ENCODE measurements around the gene SLCO2A1.

SLCO2A1 gene

GRCh38 chr3:134033315-134033996, 3.7 kb upstream of the SLCO2A1 start:
- no peak for DNase-seq

- no peak for DNase-seq
These were observed 1.7 kb upstream of the SLCO2A1 start for GRCh38 chr3:134031348-134031915.

- no peak for DNase-seq
These were observed 938 bp upstream of the SLCO2A1 start for GRCh38 chr3:134030379-134031347.

- no peak for DNase-seq
These were observed 430 bp downstream of the SLCO2A1 start for GRCh38 chr3:134029256-134029733.

GRCh38 chr3:134028486-134029255, 1.1 kb downstream of the SLCO2A1 start:
- DNase-seq = no peak

- no peak for DNase-seq
These were observed 2.1 kb downstream of the SLCO2A1 start for GRCh38 chr3:134027631-134028030.

GRCh38 chr3:134020135-134020680, 9.5 kb downstream of the SLCO2A1 start:
- DNase-seq = no peak

- DNase-seq = no peak
These were observed 10.9 kb downstream of the SLCO2A1 start for GRCh38 chr3:134018850-134019249.

GRCh38 chr3:134018406-134018805, 11.3 kb downstream of the SLCO2A1 start:
- DNase-seq = no peak

GRCh38 chr3:134017490-134017889, 12.2 kb downstream of the SLCO2A1 start:
- no peak for DNase-seq

- no peak for DNase-seq
These were observed 15.5 kb downstream of the SLCO2A1 start for GRCh38 chr3:134014270-134014669.

- DNase-seq = no peak
These were observed 16.4 kb downstream of the SLCO2A1 start for GRCh38 chr3:134013280-134013679.

- DNase-seq = no peak
These were observed 20.3 kb downstream of the SLCO2A1 start for GRCh38 chr3:134009345-134010000.

GRCh38 chr3:134008630-134009156, 21.0 kb downstream of the SLCO2A1 start:
- no peak for DNase-seq

- DNase-seq = no peak
These were observed 21.9 kb downstream of the SLCO2A1 start for GRCh38 chr3:134007819-134008218.

- no peak for DNase-seq
These were observed 24.9 kb downstream of the SLCO2A1 start for GRCh38 chr3:134004841-134005240.

GRCh38 chr3:134003066-134003465, 26.7 kb downstream of the SLCO2A1 start:
- DNase-seq = no peak

GRCh38 chr3:134002306-134002705, 27.4 kb downstream of the SLCO2A1 start:
- DNase-seq = no peak

GRCh38 chr3:134001251-134001650, 28.5 kb downstream of the SLCO2A1 start:
- DNase-seq = no peak

- no peak for DNase-seq
These were observed 29.6 kb downstream of the SLCO2A1 start for GRCh38 chr3:133999891-134000685.
